Activated gamma-delta T cell treated with anti-CD3 and anti-CD28 coated beads, Interleukin-2, amount 50 U/mL, for 16 hours (primary cell): ENCODE data around the gene CRB1.
"Not testable (repeated sequence)": the region's sequence is repeated elsewhere in the genome, so short reads cannot be mapped to it uniquely, and the experiment has no call there.

ENCODE experiments used
- DNase-seq: peaks from one replicate; pipeline ENCODE4 v3.0.0-alpha.2; 2020; ENCODE audit warnings: low read depth

The CRB1 gene

DNA sequence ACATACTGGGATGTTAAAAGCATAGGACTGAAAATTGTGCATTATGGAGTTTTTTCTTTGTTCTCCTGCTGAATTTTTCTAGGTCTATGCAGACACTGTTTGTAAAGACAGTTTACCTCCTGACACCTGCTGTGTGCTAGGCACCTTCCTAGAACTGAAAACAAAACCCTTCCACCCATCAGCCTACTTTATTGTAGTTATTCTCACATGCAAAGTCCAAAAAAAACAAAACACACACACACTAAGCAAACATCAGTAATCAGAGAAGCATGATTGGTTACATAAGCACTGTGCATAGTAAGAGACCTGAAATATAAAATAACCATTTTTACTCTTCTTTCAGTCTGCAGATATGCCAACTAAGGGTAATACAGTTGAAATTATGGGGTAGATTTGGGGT is 195.1 kb downstream of the CRB1 start:
- no peak for DNase-seq

DNA sequence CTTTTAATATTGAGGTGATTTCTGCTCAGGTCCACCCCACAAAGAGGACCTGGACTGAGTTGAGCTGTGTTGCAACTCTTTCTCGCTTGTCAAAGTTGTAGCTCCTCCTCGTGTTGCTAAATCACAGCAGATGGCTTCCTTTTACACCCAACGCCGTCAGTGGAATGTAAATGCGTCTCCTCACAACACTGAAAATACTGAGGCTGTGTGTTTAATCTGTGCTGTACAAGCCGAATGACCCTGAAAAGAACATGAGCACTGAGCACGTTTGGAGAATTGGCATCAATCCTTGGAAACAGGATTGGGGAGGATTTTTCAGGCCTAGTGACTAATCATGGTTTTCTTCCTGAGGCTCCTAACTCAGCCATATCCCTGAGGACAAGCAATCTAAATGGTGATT is 196.0 kb downstream of the CRB1 start:
- no peak for DNase-seq

DNA sequence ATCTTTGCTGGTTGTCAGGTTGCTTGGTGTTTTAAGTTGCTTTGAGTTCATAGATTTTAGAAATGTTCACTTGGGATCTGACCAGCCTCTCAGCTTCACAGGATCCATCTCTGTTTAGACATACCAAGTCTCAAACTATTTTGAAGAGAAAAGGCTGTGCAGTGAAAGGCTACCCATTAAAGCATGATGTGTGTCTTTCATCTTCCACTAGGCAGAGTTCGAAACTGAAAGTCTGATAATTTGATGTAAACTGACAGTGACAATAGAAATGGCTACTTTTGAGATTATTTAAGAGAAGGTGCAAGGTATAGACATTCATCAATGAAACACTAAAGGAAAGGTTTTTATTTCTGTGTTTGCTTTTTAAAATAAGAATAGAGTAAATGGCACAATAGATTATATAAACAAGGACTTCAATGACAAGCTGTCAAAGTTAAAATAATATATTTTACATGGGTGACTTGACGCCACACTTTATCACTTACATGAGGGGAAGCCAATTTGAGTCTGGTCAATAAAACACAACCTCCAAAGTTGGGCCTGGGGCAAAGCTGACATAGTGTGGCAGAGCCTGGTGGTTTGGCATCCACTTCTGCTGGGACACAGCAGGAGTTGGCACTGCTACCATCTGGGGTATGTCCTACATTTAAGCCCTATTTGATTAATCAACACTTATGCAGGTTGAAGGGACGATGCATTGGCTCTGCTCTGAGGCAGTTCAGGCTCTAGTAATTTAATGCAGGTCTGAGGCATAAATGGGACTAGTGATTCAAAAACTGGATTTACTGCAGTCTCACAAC is 197.7 kb downstream of the CRB1 start:
- no peak for DNase-seq

- DNase-seq = no peak
Measured at GRCh38 chr1:197466813-197467212, 198.8 kb downstream of the CRB1 start.

GRCh38 chr1:197467881-197468280 is 199.8 kb downstream of the CRB1 start:
- DNase-seq = no peak

- DNase-seq = no peak
Measured at GRCh38 chr1:197468543-197469175, 200.6 kb downstream of the CRB1 start.

DNA sequence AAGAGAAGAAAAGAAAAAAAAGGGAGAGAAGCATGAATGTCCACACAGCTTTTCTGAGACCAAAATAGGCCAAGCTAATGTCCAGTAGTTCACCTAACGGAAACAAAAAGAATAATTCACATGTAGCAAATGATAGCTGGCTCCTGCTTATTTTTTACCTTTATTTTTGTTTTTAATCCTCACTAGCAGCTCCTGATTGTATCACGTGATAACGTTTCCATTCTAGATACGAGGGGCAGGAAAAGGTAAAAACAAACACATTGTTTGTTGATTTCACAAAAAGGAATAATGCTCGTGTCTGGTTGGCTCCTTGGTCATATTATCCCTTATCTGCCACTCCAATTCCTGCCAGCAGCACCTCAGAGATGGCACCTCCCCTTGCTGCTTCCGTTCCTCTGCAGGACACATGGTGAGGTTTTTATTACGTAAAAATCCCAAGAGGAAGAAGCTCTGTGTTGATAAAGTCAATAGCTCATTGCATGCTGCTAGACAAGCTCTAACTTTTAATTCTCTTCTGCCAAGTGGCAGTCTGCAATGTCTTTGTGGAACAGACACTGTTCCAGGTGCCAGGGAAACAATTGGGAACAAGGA is 201.7 kb downstream of the CRB1 start:
- DNase-seq = no peak

DNA sequence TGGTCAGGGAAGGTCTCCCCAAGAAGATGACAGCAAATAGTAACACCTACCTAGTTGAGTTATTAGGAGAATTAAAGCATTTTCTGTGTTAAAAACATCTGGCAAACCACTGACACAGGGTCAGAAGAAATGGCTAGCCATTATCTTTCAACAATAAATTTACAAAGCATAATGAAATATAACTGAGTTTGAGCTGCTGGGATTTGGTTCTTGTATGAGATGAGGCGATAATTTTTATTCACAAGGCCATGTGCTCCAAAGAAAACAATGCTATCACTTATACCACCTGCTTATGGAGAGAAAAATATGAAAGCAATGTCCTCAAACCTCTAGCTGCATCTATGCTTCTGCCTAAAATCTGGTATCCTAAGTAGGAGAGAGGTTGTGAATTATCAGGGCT is 202.3 kb downstream of the CRB1 start:
- no peak for DNase-seq

- no peak for DNase-seq
Measured at GRCh38 chr1:197471248-197471985, 203.4 kb downstream of the CRB1 start.

DNA sequence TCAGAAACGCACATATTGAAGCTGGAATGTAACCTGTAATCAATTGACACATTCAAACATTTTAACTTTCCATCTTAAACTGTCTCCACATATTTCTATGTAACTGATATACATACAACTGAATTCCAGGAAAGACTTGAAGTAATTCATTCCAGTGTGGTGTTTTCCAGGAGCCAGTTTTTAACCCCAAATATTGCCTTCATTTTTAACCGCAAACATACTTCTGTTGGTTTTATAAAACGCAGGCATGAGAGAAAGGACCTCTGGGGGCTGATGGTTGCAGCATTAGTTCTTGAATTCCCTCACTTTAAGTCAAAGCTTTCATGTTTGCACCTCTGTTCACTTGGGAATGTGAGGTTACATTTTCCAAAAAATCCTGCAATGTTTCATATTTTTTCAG is 204.1 kb downstream of the CRB1 start:
- no peak for DNase-seq

- no peak for DNase-seq
Measured at GRCh38 chr1:197480446-197480845, 212.4 kb downstream of the CRB1 start.

DNA sequence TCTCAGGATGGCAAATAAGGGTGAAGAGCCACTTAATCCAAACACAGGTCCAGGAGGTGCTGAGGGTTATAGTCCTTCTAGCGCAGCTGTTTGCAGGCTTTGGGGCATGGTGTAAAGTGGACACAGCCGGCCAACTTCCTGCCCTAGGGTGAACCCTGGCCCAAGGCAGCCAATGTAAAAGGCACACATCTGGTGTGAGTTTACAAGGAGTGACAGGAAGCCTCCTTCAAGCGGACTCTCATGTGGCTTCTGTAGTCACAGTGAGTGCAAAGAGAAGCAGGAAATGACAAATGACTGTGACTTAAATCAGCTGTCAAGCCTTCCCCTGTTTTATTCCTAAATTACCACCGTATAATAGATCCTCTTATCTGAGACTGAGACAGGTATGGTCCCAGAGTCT is 213.0 kb downstream of the CRB1 start:
- no peak for DNase-seq

DNA sequence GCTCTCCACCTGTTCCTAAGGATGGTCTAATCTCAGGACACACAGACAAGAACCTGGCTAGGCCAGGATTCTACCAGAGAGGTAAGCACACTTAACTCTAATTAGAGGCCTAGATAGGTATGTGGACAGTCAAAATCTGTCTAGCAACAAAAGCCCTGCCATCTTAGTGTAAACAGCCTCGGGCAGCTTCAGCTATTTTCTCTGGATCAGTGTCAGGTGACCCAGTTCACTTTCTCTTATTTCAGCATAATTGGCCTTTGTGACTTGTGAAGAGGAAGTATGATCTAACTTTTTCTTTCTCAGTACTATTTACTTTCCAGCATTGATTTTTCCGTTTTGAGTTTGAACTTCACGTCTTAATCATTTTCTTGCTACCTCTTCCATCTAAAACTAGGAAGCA is 217.7 kb downstream of the CRB1 start:
- no peak for DNase-seq

- no peak for DNase-seq
Measured at GRCh38 chr1:197486946-197487345, 218.9 kb downstream of the CRB1 start.

DNA sequence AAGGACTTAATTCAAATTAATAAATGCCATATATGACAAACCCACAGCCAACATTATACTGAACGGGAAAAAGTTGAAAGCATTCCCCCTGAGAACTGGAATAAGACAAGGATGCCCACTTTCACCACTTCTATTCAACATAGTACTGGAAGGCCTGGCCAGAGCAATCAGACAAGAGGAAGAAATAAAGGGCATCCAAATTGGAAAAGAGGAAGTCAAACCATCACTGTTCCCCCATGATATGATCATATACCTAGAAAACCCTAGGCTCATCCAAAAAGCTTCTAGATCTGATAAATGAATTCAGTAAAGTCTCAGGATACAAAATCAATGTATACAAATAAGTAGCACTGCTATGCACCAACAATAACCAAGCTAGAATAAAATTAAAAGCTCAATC is 223.5 kb downstream of the CRB1 start:
- not testable (repeated sequence) for DNase-seq

DNA sequence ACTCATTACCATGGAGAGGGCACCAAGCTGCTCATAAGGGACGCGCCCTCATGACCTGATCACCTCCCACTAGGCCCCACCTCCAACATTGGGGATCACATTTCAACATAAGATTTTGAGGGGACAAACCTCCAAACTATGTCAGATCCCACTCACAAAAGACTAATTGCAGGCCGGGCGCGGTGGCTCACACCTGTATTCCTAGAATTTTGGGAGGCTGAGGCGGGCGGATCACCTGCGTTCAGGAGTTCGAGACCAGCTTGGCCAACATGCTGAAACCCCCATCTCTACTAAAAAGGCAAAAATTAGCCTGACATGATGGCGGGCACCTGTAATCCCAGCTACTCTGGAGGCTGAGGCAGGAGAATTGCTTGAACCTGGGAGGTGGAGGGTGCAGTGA is 228.7 kb downstream of the CRB1 start:
- no peak for DNase-seq

GRCh38 chr1:197510691-197511378 is 242.8 kb downstream of the CRB1 start:
- DNase-seq = no peak

DNA sequence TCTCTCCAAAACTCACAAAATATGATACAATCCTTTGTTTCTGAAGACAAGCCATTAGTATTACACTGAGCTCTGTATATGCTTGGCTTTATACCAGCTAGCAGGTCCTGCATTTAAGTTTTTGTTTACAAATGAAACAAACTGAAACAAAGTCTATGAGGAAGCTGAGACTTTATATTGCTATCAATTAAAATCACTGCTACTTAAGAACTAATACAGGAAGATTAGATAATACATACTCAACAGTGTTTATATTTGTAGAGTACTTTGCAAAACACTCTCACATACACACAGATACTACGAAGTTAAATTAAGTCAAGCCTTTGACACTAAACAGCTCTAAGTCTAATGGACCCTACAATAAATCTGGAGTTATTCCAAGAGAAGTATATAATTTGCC is 247.4 kb downstream of the CRB1 start:
- DNase-seq = no peak

DNA sequence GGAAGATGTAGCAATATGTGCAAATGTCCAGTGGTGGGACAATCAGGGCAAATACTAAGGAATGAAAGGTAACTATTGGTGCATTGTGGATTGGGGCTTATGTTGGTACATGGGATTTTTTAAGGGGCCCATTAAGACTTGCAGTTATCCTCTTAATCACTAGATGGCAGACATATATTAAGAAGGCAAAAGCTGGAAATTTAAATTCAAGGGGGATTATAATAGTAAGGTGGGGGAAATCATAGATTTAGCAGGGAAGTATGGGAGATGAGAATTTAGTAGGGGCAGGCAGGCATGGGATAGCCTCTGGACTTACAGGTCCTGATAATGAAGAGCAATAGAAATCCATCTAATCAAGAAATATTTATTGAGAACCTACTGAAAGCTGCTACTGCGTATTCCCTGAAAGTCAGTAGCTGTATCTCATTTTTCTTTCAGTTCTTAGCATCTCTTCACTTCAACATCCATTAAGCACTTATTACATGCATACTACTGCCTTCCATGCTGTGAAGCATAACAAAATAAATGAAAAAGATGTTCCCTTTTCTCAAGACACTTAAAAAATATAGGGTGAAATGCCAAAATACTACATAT is 251.8 kb downstream of the CRB1 start:
- DNase-seq = no peak

DNA sequence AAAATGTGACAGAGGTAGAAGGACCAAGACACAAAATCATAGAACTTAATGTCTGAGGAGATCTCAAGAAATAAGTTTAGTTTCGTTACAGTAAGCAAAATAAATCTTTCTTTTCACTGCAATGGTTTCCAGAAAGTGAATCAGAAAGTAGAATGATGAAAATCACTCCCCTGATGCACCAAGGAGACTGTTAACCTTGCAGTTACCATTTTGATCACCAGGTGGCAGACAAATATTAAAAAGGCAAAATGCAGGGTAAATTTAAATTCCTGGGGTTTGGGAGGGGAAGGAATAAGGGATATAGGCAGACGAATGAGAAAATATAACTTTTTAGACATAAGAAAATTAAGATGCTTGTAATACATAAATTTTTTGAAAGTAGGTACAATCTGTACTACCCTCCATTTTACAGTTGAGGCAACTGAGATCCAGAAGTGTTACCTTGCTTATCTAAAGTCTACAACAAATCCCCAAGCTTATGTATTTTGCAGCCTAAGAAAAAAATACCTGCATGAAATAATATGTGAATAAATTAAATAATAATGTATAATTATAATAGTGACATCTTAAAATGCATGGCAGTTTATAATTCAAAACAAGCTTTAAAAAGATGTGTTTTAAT is 253.2 kb downstream of the CRB1 start:
- no peak for DNase-seq

DNA sequence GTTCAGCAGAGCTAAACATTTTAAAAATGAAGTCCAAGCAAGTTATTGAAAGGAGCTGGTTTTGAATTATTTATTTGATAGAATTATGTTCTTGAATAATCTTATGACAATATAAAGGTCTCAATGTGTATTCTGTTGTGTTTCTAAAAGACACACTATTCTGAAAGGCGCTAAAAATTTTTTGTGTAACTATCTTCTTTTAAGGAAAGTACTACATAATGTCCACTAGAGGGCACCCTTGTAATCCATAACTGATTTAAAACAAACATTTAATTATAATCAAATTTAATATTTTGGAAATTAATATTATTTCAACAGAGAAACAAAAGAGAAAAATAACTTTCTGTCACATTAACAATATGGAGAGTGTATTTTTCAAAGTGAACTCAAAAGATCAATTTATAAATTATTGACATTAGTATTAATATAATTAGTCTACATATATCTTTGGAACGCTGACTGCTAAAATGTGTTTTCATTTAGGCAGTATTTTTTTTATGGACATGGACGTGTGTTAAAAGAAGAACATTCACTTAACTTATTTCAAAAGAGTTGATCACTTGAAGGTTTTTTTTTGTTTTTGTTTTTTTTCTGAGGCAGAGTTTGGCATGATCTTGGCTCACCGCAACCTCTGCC is 258.8 kb downstream of the CRB1 start:
- DNase-seq = no peak
